OCI-LY3 (cell line): ENCODE measurements around the gene SAPCD1.

Source experiments
- CTCF ChIP-seq: fragments of 200-600, 300-600 bp; sonication (generic); IDR thresholded peaks from 2 replicates; pipeline ENCODE4 v1.5.1; 2014; ENCODE audit warnings: antibody characterized with exemption, low read length, low read depth
- EZH2phosphoT487 ChIP-seq: fragments of 200-600 bp; shearing (Covaris generic); IDR thresholded peaks from 2 replicates; pipeline ENCODE4 v1.6.1; 2018; ENCODE audit warnings: antibody characterized with exemption, mixed run types, low read depth

- TF ChIP-seq CTCF (no peak), EZH2phosphoT487 (no peak)
Observed at GRCh38 chr6:31763619-31763940, 1.1 kb downstream of the SAPCD1 start.
